Islet precursor cell (in vitro differentiated cells): ENCODE measurements around the gene NAV2.

ENCODE experiments used
- DNase-seq: peaks from one replicate; pipeline ENCODE4 v3.0.0-alpha.2; 2018

NAV2 gene

GRCh38 chr11:20030472-20030871 is 317.8 kb downstream of the NAV2 start:
- DNase-seq, result no peak

GRCh38 chr11:20031155-20032001 is 318.7 kb downstream of the NAV2 start:
- peak; percentile 81 for DNase-seq

GRCh38 chr11:20032127-20032526 is 319.5 kb downstream of the NAV2 start:
- no peak for DNase-seq

GRCh38 chr11:20032577-20033260 is 320.1 kb downstream of the NAV2 start:
- DNase-seq, result no peak

GRCh38 chr11:20033806-20034205 is 321.2 kb downstream of the NAV2 start:
- DNase-seq, result no peak

- DNase-seq, result no peak
Measured at GRCh38 chr11:20034941-20035340, 322.3 kb downstream of the NAV2 start.

- DNase-seq, result no peak
Measured at GRCh38 chr11:20035375-20035700, 322.7 kb downstream of the NAV2 start.

GRCh38 chr11:20035701-20036601 is 323.3 kb downstream of the NAV2 start:
- DNase-seq, result peak; percentile 93

- no peak for DNase-seq
Measured at GRCh38 chr11:20036626-20037335, 324.1 kb downstream of the NAV2 start.

- DNase-seq, result no peak
Measured at GRCh38 chr11:20037396-20038153, 324.9 kb downstream of the NAV2 start.

GRCh38 chr11:20038412-20038811 is 325.8 kb downstream of the NAV2 start:
- peak; percentile 45 for DNase-seq

GRCh38 chr11:20038972-20039371 is 326.3 kb downstream of the NAV2 start:
- DNase-seq, result peak; percentile 49

GRCh38 chr11:20041499-20041898 is 328.9 kb downstream of the NAV2 start:
- no peak for DNase-seq

- no peak for DNase-seq
Measured at GRCh38 chr11:20042045-20042639, 329.5 kb downstream of the NAV2 start.

GRCh38 chr11:20042811-20043341 is 330.2 kb downstream of the NAV2 start:
- no peak for DNase-seq

GRCh38 chr11:20043992-20044391 is 331.4 kb downstream of the NAV2 start:
- DNase-seq, result peak; percentile 47

GRCh38 chr11:20045098-20045688 is 332.6 kb downstream of the NAV2 start:
- peak; percentile 91 for DNase-seq

GRCh38 chr11:20046416-20046815 is 333.8 kb downstream of the NAV2 start:
- no peak for DNase-seq

GRCh38 chr11:20047006-20047768 is 334.6 kb downstream of the NAV2 start:
- DNase-seq, result no peak

- no peak for DNase-seq
Measured at GRCh38 chr11:20047769-20048154, 335.1 kb downstream of the NAV2 start.
